HEK293 (cell line): ENCODE measurements around the gene IFT122.

Experiments
- CTCF ChIA-PET: fragments of 350-600 bp; formaldehyde crosslinking; extraction: SDS; loops from one replicate; lab custom pipeline; 2021; ENCODE audit warnings: antibody characterized with exemption; lab: Yijun Ruan, JAX
- POLR2A ChIA-PET: fragments of 300-600 bp; formaldehyde crosslinking; extraction: SDS; loops from one replicate; lab custom pipeline; 2020; ENCODE audit warnings: antibody characterized with exemption, inconsistent platforms; lab: Yijun Ruan, JAX
- H3K27ac ChIP-seq: fragments of 200-500 bp; sonication (Bioruptor generic); 2 replicates; pipeline ENCODE4 v1.5.1; 2014; ENCODE audit warnings: low read depth, low read length, control low read depth, inconsistent platforms; ENCODE audit errors: extremely low read depth
- H3K36me3 ChIP-seq, 2 experiments: fragments of 200-500 bp in 1 of 2; sonication (Bioruptor generic) in 1 of 2; 1 replicate in 1 of 2; 2 replicates in 1 of 2; pipeline ENCODE4 v1.5.1; 2014 to 2017; ENCODE audit warnings: inconsistent platforms in 2 of 2, low read length in 2 of 2; ENCODE audit not compliant: control insufficient read depth in 2 of 2, insufficient read depth in 1 of 2
- H3K4me1 ChIP-seq: fragments of 200-500 bp; sonication (Bioruptor generic); 2 replicates; pipeline ENCODE4 v1.5.1; 2014; ENCODE audit warnings: mild to moderate bottlenecking, low read length, inconsistent platforms; ENCODE audit not compliant: control insufficient read depth, insufficient read depth
- H3K4me3 ChIP-seq: 2 replicates; pipeline ENCODE4 v1.5.1; 2011; ENCODE audit warnings: low read depth, mild to moderate bottlenecking, control low read depth, low read length, moderate library complexity
- H3K9me3 ChIP-seq: fragments of 200-500 bp; sonication (Bioruptor generic); 2 replicates; pipeline ENCODE4 v1.5.1; 2014; ENCODE audit warnings: low read depth, low read length, inconsistent platforms; ENCODE audit not compliant: control insufficient read depth, insufficient read depth
- BCL11A ChIP-seq: fragments of 450-650 bp; formaldehyde crosslinking; IDR thresholded peaks from 2 replicates; pipeline ENCODE4 v1.5.1; 2016; ENCODE audit warnings: low read depth, missing biosample characterization, missing genetic modification characterization
- HOXC10 ChIP-seq: sonication (generic); formaldehyde crosslinking; IDR thresholded peaks from 2 replicates; pipeline ENCODE4 v1.8.1; 2023; ENCODE audit warnings: mild to moderate bottlenecking, missing genetic modification reagents
- ZNF335 ChIP-seq: fragments of 450-650 bp; formaldehyde crosslinking; conservative IDR thresholded peaks from 2 replicates; pipeline ENCODE4 v1.5.1; 2016; ENCODE audit warnings: missing biosample characterization, missing genetic modification characterization
- ZNF394 ChIP-seq: fragments of 450-650 bp; formaldehyde crosslinking; IDR thresholded peaks from 2 replicates; pipeline ENCODE4 v1.5.1; 2016; ENCODE audit warnings: missing biosample characterization, missing genetic modification characterization, mild to moderate bottlenecking, moderate library complexity, borderline replicate concordance
- ZNF513 ChIP-seq: fragments of 450-650 bp; IDR thresholded peaks from 2 replicates; pipeline ENCODE4 v1.5.1; 2018; ENCODE audit warnings: missing biosample characterization, missing genetic modification characterization
- ZNF768 ChIP-seq: fragments of 450-650 bp; formaldehyde crosslinking; IDR thresholded peaks from 2 replicates; pipeline ENCODE4 v1.5.1; 2018; ENCODE audit warnings: missing biosample characterization, mild to moderate bottlenecking, missing genetic modification characterization

Gene IFT122

GRCh38 chr3:129569856-129570255, 129.8 kb downstream of the IFT122 start:
- ChIA-PET CTCF (no interaction called here), POLR2A (no interaction called here)
- Histone ChIP-seq H3K36me3 (peaks cover 0 to 22% of the 10 kb centered on the region in 2 experiments; a peak in 1 of 3 replicates), H3K4me3 (no peak overlapping the region), H3K9me3 (no peaks in the 10 kb centered on the region), H3K27ac (no peak overlapping the region), H3K4me1 (no peaks in the 10 kb centered on the region)
- TF ChIP-seq BCL11A (tag by site-specific recombination), result no peak
- TF ChIP-seq ZNF513 (tag by site-specific recombination), result no peak
- TF ChIP-seq ZNF394 (tag by site-specific recombination), result no peak
- no peak for TF ChIP-seq ZNF335 (tag by site-specific recombination)
- peak; percentile 62; the same call in 1 of the 2 replicates for TF ChIP-seq ZNF768 (tag by site-specific recombination)
- no peak for TF ChIP-seq HOXC10
